Neuronal stem cell (in vitro differentiated cells): ENCODE results near the gene TBC1D13. TPM values are rescaled to one million over a fixed set of nuclear protein-coding genes. Genes with fewer than 3 reads are reported as not detected.

Source experiments
- DNase-seq: peaks from one replicate; pipeline ENCODE4 v3.0.0-alpha.2; 2013; ENCODE audit warnings: low spot score
- H2AFZ ChIP-seq: one replicate; pipeline ENCODE4 v1.6.1; 2013; ENCODE audit warnings: mild to moderate bottlenecking, low read length, inconsistent platforms
- H2AK5ac ChIP-seq: 2 replicates; pipeline ENCODE4 v1.6.1; 2013; ENCODE audit warnings: low read depth, mild to moderate bottlenecking, inconsistent platforms, low read length, moderate library complexity, mixed read lengths
- H2BK120ac ChIP-seq: 2 replicates; pipeline ENCODE4 v1.6.1; 2013; ENCODE audit warnings: low read depth, mild to moderate bottlenecking, inconsistent platforms, low read length, moderate library complexity, mixed read lengths
- H2BK12ac ChIP-seq: one replicate; pipeline ENCODE4 v1.6.1; 2013; ENCODE audit warnings: low read length, inconsistent platforms
- H2BK15ac ChIP-seq: 2 replicates; pipeline ENCODE4 v1.6.1; 2013; ENCODE audit warnings: mild to moderate bottlenecking, low read length, inconsistent platforms, mixed read lengths
- H2BK5ac ChIP-seq: one replicate; pipeline ENCODE4 v1.6.1; 2013; ENCODE audit warnings: inconsistent platforms, mild to moderate bottlenecking, low read length, moderate library complexity
- H3K14ac ChIP-seq: one replicate; pipeline ENCODE4 v1.6.1; 2013; ENCODE audit warnings: low read length, inconsistent platforms
- H3K18ac ChIP-seq: 2 replicates; pipeline ENCODE4 v1.6.1; 2013; ENCODE audit warnings: low read length, inconsistent platforms
- H3K23ac ChIP-seq: 2 replicates; pipeline ENCODE4 v1.6.1; 2013; ENCODE audit warnings: low read depth, mild to moderate bottlenecking, mixed read lengths, low read length, inconsistent platforms; ENCODE audit not compliant: poor library complexity
- H3K27ac ChIP-seq: replicated peaks from 3 replicates; pipeline ENCODE4 v1.5.1; 2013; ENCODE audit warnings: low read length, inconsistent platforms
- H3K27me3 ChIP-seq, 3 experiments: 2 replicates each; pipeline ENCODE4 v1.6.1; 2013; ENCODE audit warnings: low read length in 3 of 3, mild to moderate bottlenecking in 2 of 3, inconsistent platforms in 1 of 3, low read depth in 1 of 3, mixed read lengths in 1 of 3, moderate library complexity in 1 of 3; ENCODE audit not compliant: control insufficient read depth in 3 of 3, insufficient read depth in 3 of 3
- H3K36me3 ChIP-seq, 2 donors: replicated peaks in 1 of 2; 2 replicates each; pipeline ENCODE4 v1.6.1; 2013; ENCODE audit warnings: low read length in 2 of 2; ENCODE audit not compliant: control insufficient read depth in 2 of 2, insufficient read depth in 2 of 2
- H3K4ac ChIP-seq: 2 replicates; pipeline ENCODE4 v1.6.1; 2013; ENCODE audit warnings: inconsistent platforms, mild to moderate bottlenecking, low read length, moderate library complexity
- H3K4me1 ChIP-seq, 2 donors: 1 replicate in 1 of 2; 2 replicates in 1 of 2; pipeline ENCODE4 v1.6.1; 2013; ENCODE audit warnings: low read length in 2 of 2, low read depth in 1 of 2; ENCODE audit not compliant: control insufficient read depth in 2 of 2, insufficient read depth in 1 of 2
- H3K4me2 ChIP-seq: one replicate; pipeline ENCODE4 v1.6.1; 2013; ENCODE audit warnings: mild to moderate bottlenecking, low read length, inconsistent platforms; ENCODE audit not compliant: insufficient read depth, poor library complexity, severe bottlenecking
- H3K4me3 ChIP-seq, 2 donors: 2 replicates each; pipeline ENCODE4 v1.5.1; 2013; ENCODE audit warnings: low read length in 2 of 2, mild to moderate bottlenecking in 2 of 2, inconsistent platforms in 1 of 2, moderate library complexity in 1 of 2
- H3K79me1 ChIP-seq: one replicate; pipeline ENCODE4 v1.6.1; 2013; ENCODE audit warnings: low read depth, mild to moderate bottlenecking, inconsistent platforms, low read length, moderate library complexity
- H3K9ac ChIP-seq: one replicate; pipeline ENCODE4 v1.6.1; 2013; ENCODE audit warnings: mild to moderate bottlenecking, low read depth, low read length, inconsistent platforms; ENCODE audit not compliant: poor library complexity
- H3K9me3 ChIP-seq, 2 donors: replicated peaks in 1 of 2; 2 replicates each; pipeline versions ENCODE3 to v1.6.1; 2013; ENCODE audit warnings: low read length in 2 of 2, mild to moderate bottlenecking in 2 of 2, inconsistent platforms in 1 of 2, low read depth in 1 of 2, mixed read lengths in 1 of 2, moderate library complexity in 1 of 2; ENCODE audit not compliant: control insufficient read depth in 2 of 2, insufficient read depth in 1 of 2
- H4K8ac ChIP-seq: one replicate; pipeline ENCODE4 v1.6.1; 2013; ENCODE audit warnings: low read depth, mild to moderate bottlenecking, inconsistent platforms, low read length, moderate library complexity
- H4K91ac ChIP-seq: one replicate; pipeline ENCODE4 v1.6.1; 2013; ENCODE audit warnings: low read length, low read depth, mild to moderate bottlenecking, inconsistent platforms; ENCODE audit not compliant: poor library complexity
- WGBS, 2 donors: extraction: QIAGEN DNeasy Blood & Tissue Kit; methylation state at CpG; one replicate each; pipeline ENCODE4 v1.1.7; 2013; ENCODE audit warnings: missing lambda C conversion rate in 2 of 2, mixed read lengths in 1 of 2; ENCODE audit not compliant: insufficient read length in 2 of 2, insufficient replicate concordance in 1 of 2; ENCODE audit errors: extremely low coverage in 2 of 2; 5-methylcytosine and 5-hydroxymethylcytosine counted together
- polyA plus RNA-seq, 2 experiments: library from polyadenylated mRNA; stranded (reverse); fragments of 200-250 nt; gene quantifications; one replicate each; pipeline ENCODE4 v1.2.3, GENCODE V29; 2013

Gene TBC1D13, protein sequence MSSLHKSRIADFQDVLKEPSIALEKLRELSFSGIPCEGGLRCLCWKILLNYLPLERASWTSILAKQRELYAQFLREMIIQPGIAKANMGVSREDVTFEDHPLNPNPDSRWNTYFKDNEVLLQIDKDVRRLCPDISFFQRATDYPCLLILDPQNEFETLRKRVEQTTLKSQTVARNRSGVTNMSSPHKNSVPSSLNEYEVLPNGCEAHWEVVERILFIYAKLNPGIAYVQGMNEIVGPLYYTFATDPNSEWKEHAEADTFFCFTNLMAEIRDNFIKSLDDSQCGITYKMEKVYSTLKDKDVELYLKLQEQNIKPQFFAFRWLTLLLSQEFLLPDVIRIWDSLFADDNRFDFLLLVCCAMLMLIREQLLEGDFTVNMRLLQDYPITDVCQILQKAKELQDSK
- 14.4 TPM for polyA plus RNA-seq (2013, experiment 1 of 2)
- polyA plus RNA-seq (2013, experiment 2 of 2): 14.4 TPM

DNA sequence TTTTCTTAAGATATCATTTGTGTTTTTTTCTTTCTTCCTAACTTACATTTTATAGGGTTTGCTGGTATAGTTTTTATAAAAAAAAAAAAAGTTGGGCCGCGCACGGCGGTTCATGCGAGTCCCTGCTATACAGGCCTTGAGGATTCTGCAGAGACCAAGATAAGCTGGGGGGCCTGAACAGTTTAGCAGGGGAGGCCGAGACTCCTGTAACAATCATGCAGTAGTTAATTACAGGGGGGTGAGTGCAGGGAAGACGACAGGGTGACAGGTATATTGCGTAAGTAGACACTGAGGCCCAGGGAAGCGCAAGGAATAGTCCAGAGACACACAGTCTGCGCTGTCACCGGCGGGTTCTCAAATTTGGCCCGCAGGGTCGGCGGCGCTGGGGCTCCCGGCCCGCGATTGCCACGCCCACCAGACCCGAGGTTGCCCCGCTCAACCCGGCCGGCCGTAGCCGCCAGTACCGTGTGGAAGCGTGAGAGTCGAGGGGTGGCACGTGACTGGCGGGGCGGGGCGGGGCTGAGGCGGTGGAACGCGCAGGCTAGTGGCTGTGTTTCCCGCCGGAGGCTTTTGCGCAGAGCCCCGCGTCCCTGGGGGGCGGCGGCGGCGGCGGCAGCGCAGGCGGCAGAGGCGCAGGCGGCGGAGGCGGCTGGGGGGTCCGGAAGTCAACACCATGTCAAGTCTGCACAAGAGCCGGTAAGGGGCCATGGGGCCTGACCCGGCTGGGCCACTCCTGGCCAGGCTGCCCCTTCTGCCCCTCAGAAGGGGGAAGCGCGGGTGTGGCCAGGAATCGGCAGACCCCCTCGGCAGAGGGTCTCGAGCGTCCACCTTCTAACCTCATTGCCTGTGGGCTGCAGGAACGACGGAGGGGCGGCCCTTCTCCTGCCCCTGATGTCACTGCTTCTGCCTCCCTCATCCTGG lies at the start of gene TBC1D13:
TBC1D13 (plus strand) TSS at position 573 of the 921 bp plus-strand sequence; CDS start at position 674, 101 bp downstream.
- peak within 1 kb of the TSS; percentile 77 for H3K4me2 ChIP-seq
- peak within 1 kb of the TSS; percentile 98 for H3K9ac ChIP-seq
- peak within 1 kb of the TSS; percentile 98 for H3K18ac ChIP-seq
- no peak within 1 kb of the TSS for H2BK120ac ChIP-seq
- H3K9me3 ChIP-seq: peaks cover 0 to 4% of the 10 kb centered on the region in 2 donors
- peaks cover 7 to 30% of the 10 kb centered on the region in 2 donors for H3K36me3 ChIP-seq
- no CpG with 5 or more reads among the region's 64 CpGs for WGBS, 2 donors
- H3K4me1 ChIP-seq: peaks cover 2 to 8% of the 10 kb centered on the region in 2 donors
- H3K23ac ChIP-seq: peak within 1 kb of the TSS; percentile 95
- H2AFZ ChIP-seq: peak within 1 kb of the TSS; percentile 91
- no peak within 1 kb of the TSS for H2AK5ac ChIP-seq
- peak within 1 kb of the TSS; percentile 58 for H2BK15ac ChIP-seq
- H3K14ac ChIP-seq: peak within 1 kb of the TSS; percentile 71
- peak; percentile 78 for DNase-seq
- peak within 1 kb of the TSS; percentile 90 for H2BK5ac ChIP-seq
- H3K4me3 ChIP-seq: peak within 1 kb of the TSS; percentile 97 to 99
- H2BK12ac ChIP-seq: no peak within 1 kb of the TSS
- peak within 1 kb of the TSS; percentile 43 for H4K8ac ChIP-seq
- H4K91ac ChIP-seq: no peak within 1 kb of the TSS
- no peaks in the 10 kb centered on the region for H3K27me3 ChIP-seq
- H3K79me1 ChIP-seq: peaks cover 2% of the 10 kb centered on the region
- H3K4ac ChIP-seq: peak within 1 kb of the TSS; percentile 84
- H3K27ac ChIP-seq: peak within 1 kb of the TSS; percentile 61

DNA sequence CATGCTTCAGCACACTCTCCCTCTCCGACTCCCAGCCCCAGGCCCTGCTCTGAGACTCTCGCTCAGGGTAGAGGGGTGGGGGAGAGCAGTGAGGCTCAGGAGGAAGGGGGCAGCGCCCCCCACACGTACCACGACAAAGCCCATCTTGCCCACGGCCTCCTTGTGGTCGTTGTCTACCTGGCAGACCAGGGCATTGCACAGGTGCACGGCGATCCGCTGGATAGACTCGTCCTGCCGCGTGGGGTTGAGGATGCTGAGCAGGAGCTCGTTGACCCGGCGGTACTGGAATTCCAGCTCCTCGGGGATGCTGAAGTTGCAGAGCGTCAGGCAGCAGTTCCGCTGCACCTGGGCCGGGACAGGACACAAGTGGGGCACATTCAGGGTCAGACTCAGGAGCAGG lies 44.7 kb upstream of the TBC1D13 start:
- Histone ChIP-seq H3K4ac (no peak overlapping the region), H2BK12ac (peak overlapping the region; percentile 73), H3K9ac (no peak overlapping the region), H3K23ac (peak overlapping the region; percentile 55), H3K14ac (peak overlapping the region; percentile 21), H2AFZ (no peak overlapping the region), H2BK120ac (no peak overlapping the region), H3K18ac (no peak overlapping the region), H4K91ac (no peak overlapping the region), H4K8ac (no peak overlapping the region), H2BK5ac (peak overlapping the region; percentile 87), H3K4me2 (no peak overlapping the region), H3K36me3 (peaks cover 13 to 28% of the 10 kb centered on the region in 2 donors), H3K4me3 (no peak overlapping the region), H2AK5ac (peak overlapping the region; percentile 88), H3K27me3 (no peaks in the 10 kb centered on the region), H3K27ac (no peak overlapping the region), H2BK15ac (no peak overlapping the region), H3K9me3 (peaks cover 0 to 1% of the 10 kb centered on the region in 2 donors), H3K4me1 (peaks cover 0 to 2% of the 10 kb centered on the region in 2 donors), H3K79me1 (no peaks in the 10 kb centered on the region)
- DNase-seq: no peak
- WGBS, 2 donors: no CpG with 5 or more reads among the region's 20 CpGs

DNA sequence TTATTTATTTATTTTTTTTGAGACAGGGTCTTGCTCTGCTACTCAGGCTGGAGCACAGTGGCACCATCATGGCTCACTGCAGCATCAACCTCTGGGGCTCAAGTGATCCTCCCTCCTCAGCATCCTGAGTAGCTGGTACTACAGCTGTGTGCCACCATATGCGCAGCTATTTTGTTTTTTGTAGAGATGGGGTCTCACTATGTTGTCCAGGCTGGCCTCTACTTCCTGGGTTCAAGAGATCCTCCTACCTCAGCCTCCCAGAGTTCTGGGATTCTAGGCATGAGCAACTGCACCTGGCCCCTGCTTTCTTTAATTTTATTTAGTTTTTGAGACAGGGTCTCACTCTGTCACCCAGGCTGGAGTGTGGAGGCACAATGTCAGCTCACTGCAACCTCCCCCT lies 43.6 kb upstream of the TBC1D13 start:
- no peaks in the 10 kb centered on the region for H3K79me1 ChIP-seq
- no peak overlapping the region for H2BK15ac ChIP-seq

More for the DNA sequence above, 43.6 kb upstream of the TBC1D13 start:
- Histone ChIP-seq H3K18ac (no peak overlapping the region), H3K9ac (peak overlapping the region; percentile 50), H3K23ac (no peak overlapping the region), H4K91ac (no peak overlapping the region), H3K4me2 (no peak overlapping the region), H2BK12ac (no peak overlapping the region), H2BK5ac (no peak overlapping the region), H3K4ac (no peak overlapping the region), H3K27ac (no peak overlapping the region), H4K8ac (no peak overlapping the region), H3K4me1 (peaks cover 0 to 2% of the 10 kb centered on the region in 2 donors), H3K36me3 (peaks cover 13 to 27% of the 10 kb centered on the region in 2 donors), H3K27me3 (no peaks in the 10 kb centered on the region), H3K9me3 (peaks cover 0 to 1% of the 10 kb centered on the region in 2 donors), H2BK120ac (no peak overlapping the region), H2AK5ac (no peak overlapping the region), H3K14ac (no peak overlapping the region), H2AFZ (no peak overlapping the region), H3K4me3 (no peak overlapping the region)
- no CpG with 5 or more reads among the region's 1 CpG for WGBS, 2 donors
- DNase-seq: no peak
